Measurements from ENCODE around the gene RELB. TPM values are rescaled to one million over a fixed set of nuclear protein-coding genes. Genes with fewer than 3 reads are reported as not detected.
A peak's percentile ranks its signal among the peaks of the same experiment; 100 is the strongest.

RELB gene
- total RNA-seq, 2 donors from 2014 or later = 41.4 to 52.0 TPM

DNA sequence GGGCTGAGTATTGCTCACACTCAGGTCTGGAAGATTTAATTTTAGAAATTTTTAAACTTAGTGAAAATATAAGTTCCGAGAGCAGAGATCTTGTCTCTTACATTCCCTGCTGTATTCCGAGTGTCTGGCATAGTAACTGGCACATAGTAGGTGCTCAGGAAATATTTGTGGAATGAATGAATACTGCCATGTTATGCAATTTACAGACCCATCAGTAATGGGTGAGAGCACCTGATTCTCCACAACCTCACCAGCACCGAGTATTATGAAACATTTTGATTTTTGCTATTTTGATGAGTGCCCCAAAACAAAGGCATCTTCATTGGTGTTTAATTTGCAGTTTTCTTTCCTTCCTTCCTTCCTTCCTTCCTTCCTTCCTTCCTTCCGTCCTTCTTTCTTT is 21.8 kb downstream of the RELB start:
- no peaks in the 10 kb centered on the region for H3K9me3 Mint-ChIP-seq
- peaks cover 87% of the 10 kb centered on the region for H3K36me3 Mint-ChIP-seq (ENCODE audit: low read depth)
- no peak overlapping the region for H3K27ac Mint-ChIP-seq
- ATAC-seq (replicated peaks) = no peak
- H3K4me3 Mint-ChIP-seq = no peak overlapping the region
- H3K4me1 Mint-ChIP-seq = no peaks in the 10 kb centered on the region
- no peaks in the 10 kb centered on the region for H3K27me3 Mint-ChIP-seq

DNA sequence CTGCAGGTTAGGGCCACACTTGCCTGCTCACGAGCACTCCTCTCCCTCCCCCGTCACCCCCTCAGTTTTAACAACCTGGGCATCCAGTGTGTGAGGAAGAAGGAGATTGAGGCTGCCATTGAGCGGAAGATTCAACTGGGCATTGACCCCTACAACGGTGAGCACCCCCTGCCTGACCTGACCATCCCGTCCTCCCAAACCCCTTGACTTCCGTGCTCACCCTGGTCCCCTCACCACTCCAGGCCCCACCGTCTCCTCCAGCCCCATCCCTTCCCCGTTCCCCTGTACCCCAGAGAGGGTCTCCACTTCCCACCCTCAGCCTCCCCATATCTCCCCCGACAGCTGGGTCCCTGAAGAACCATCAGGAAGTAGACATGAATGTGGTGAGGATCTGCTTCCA is 24.0 kb downstream of the RELB start:
- Mint-ChIP-seq H3K4me1 (no peaks in the 10 kb centered on the region), H3K36me3 (ENCODE audit: low read depth) (peaks cover 92% of the 10 kb centered on the region), H3K4me3 (no peak overlapping the region), H3K27ac (no peak overlapping the region), H3K9me3 (no peaks in the 10 kb centered on the region), H3K27me3 (no peaks in the 10 kb centered on the region)
- no peak for ATAC-seq (replicated peaks)

DNA sequence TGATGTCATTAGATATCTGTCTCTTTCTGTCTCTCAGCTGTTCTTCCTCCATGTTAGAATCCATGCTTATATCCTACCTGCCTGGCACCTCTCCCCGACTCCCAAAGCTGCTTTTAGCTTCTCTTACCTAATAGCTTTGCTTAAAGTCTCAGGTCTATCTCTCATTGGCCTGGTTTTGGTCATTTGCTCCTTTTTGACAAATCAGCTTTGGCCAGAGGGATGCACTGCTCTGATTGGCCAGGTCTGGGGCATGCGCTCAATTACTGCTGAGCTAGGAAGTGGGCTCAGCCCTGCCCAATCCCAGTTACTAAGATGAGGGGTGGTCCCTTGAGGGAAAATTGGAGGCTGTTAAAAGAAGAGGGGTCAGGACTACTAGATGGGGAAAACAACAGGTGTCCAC is 26.1 kb downstream of the RELB start:
- Mint-ChIP-seq H3K27me3 (no peaks in the 10 kb centered on the region), H3K9me3 (no peaks in the 10 kb centered on the region), H3K4me1 (no peaks in the 10 kb centered on the region), H3K36me3 (ENCODE audit: low read depth) (peaks cover 94% of the 10 kb centered on the region), H3K27ac (no peak overlapping the region), H3K4me3 (no peak overlapping the region)
- ATAC-seq (replicated peaks) = no peak

DNA sequence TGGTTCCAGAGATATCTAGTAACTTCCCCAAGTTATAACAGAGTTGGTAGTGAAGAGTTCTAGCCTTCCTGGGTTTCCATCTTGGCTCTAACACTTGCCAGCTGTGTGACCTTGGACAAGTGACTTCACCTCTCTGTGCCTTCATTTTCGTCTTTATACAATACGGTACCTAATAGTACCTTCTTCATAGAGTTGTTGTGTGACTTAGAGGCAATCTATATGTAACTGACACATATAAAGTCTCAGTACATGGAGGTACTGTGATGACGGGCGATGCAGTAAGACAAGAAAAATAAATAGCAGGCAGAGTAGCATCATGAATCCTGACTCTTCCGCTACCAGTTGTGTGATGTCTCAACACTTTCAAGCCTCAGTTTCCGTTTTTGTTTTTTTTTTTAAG is 29.6 kb downstream of the RELB start:
- H3K4me3 Mint-ChIP-seq = no peak overlapping the region

DNA sequence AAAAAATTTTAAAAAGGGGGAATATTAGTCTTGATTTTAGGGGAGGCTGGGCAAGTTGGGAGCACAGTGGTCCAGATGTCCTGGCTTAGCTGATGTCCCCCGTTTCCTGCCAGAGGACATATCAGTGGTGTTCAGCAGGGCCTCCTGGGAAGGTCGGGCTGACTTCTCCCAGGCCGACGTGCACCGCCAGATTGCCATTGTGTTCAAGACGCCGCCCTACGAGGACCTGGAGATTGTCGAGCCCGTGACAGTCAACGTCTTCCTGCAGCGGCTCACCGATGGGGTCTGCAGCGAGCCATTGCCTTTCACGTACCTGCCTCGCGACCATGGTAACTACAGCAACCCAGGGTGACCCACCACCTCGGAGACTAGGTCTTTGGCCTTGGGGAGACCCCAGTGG is 31.2 kb downstream of the RELB start:
- H3K27ac Mint-ChIP-seq = no peak overlapping the region
- H3K4me1 Mint-ChIP-seq = no peaks in the 10 kb centered on the region
- no peak for ATAC-seq (replicated peaks)

More for the DNA sequence above, 29.6 kb downstream of the RELB start:
- Mint-ChIP-seq H3K4me1 (no peaks in the 10 kb centered on the region), H3K27ac (no peak overlapping the region), H3K9me3 (no peaks in the 10 kb centered on the region), H3K36me3 (ENCODE audit: low read depth) (peaks cover 95% of the 10 kb centered on the region), H3K27me3 (no peaks in the 10 kb centered on the region)
- no peak for ATAC-seq (replicated peaks)

DNA sequence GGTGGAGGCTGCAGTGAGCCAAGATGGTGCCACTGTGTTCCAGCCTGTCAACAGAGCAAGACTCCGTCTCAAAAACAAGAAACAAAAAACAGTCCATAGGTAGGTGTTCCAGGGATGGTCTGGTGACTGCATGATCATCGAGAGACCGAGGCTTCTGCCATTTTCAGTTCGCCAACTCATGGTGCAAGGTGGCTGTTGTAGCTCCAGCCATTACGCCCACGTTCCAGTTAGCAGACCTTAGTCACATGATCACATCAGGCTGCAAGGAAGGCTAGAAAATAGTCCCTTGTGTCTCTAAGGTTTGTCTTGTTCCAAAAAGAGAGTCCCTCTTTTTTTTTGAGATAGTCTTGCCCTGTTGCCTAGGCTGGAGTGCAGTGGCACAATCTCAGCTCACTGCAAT is 34.5 kb downstream of the RELB start:
- H3K36me3 Mint-ChIP-seq (ENCODE audit: low read depth) = peaks cover 90% of the 10 kb centered on the region
- no peak for ATAC-seq (replicated peaks)

More for the DNA sequence above, 31.2 kb downstream of the RELB start:
- Mint-ChIP-seq H3K9me3 (no peaks in the 10 kb centered on the region), H3K4me3 (no peak overlapping the region), H3K27me3 (no peaks in the 10 kb centered on the region), H3K36me3 (ENCODE audit: low read depth) (peaks cover 93% of the 10 kb centered on the region)

DNA sequence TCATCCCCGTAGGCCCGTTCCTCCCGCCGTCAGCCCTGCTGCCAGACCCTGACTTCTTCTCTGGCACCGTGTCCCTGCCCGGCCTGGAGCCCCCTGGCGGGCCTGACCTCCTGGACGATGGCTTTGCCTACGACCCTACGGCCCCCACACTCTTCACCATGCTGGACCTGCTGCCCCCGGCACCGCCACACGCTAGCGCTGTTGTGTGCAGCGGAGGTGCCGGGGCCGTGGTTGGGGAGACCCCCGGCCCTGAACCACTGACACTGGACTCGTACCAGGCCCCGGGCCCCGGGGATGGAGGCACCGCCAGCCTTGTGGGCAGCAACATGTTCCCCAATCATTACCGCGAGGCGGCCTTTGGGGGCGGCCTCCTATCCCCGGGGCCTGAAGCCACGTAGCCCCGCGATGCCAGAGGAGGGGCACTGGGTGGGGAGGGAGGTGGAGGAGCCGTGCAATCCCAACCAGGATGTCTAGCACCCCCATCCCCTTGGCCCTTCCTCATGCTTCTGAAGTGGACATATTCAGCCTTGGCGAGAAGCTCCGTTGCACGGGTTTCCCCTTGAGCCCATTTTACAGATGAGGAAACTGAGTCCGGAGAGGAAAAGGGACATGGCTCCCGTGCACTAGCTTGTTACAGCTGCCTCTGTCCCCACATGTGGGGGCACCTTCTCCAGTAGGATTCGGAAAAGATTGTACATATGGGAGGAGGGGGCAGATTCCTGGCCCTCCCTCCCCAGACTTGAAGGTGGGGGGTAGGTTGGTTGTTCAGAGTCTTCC is 36.3 kb downstream of the RELB start:
- Mint-ChIP-seq H3K4me1 (peaks cover 28% of the 10 kb centered on the region), H3K4me3 (peak overlapping the region; percentile 100), H3K9me3 (no peaks in the 10 kb centered on the region), H3K27ac (no peak overlapping the region), H3K27me3 (no peaks in the 10 kb centered on the region), H3K36me3 (ENCODE audit: low read depth) (peaks cover 90% of the 10 kb centered on the region)
- no peak for ATAC-seq (replicated peaks)

More for the DNA sequence above, 34.5 kb downstream of the RELB start:
- Mint-ChIP-seq H3K4me3 (no peak overlapping the region), H3K4me1 (peaks cover 17% of the 10 kb centered on the region), H3K27me3 (no peaks in the 10 kb centered on the region), H3K27ac (no peak overlapping the region), H3K9me3 (no peaks in the 10 kb centered on the region)

DNA sequence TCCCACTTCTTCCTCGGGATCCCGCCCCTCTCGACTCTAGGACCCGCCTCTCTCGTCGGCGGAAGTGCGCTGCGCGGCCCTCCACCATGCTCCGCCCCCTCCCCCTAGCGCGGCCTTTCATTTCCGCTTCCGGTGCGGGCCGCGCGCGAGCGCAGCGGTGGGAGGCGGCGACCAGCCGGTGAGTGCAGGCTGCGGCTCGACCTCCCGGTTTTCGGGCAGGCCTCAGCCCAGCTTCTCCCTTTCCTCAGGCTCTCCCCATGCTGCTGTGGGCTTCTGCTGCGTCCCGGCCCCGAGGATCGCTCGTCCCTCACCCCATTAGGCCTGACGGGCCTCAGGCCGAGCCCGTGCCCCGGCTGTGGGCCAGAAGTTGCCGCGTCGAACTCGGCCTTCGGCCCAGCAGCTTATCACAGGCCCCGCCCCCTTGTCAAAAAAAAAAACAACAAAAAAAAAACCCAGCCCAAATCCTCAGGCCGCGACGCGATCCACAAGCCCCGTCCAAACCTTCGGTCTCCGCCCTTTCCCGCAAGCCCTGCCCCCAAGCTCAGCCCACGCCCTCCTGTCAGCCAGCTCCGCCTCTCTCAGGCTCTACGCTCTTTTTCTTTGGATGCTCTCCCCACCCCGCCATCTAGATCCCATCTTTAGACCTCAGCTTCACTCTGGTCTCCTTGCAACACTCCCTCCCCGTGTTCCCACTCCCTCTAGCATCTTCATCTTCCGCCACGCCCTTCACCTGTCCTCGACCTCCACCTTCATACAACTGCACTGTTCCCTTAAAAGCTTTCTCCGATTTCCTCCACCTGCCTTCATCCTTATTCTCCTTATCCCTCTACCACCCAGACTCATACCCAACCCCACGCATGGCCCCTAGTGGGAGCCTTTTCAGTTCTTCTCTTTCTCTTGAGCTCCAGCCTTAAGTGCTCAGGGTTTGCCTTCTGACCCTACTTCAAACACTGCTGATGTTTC is 37.9 kb downstream of the RELB start, which contains the start of gene CLASRP:
TSS of gene CLASRP (plus strand) at position 115 of the 963 bp plus-strand sequence. CDS start 1,168 bp downstream, outside the sequence.
- Mint-ChIP-seq H3K36me3 (ENCODE audit: low read depth) (peaks cover 95% of the 10 kb centered on the region), H3K9me3 (no peaks in the 10 kb centered on the region), H3K27ac (peak within 1 kb of the TSS; percentile 99), H3K4me1 (peaks cover 28% of the 10 kb centered on the region), H3K4me3 (peak within 1 kb of the TSS; percentile 100), H3K27me3 (no peaks in the 10 kb centered on the region)
- peak; percentile 99 for ATAC-seq (replicated peaks)

DNA sequence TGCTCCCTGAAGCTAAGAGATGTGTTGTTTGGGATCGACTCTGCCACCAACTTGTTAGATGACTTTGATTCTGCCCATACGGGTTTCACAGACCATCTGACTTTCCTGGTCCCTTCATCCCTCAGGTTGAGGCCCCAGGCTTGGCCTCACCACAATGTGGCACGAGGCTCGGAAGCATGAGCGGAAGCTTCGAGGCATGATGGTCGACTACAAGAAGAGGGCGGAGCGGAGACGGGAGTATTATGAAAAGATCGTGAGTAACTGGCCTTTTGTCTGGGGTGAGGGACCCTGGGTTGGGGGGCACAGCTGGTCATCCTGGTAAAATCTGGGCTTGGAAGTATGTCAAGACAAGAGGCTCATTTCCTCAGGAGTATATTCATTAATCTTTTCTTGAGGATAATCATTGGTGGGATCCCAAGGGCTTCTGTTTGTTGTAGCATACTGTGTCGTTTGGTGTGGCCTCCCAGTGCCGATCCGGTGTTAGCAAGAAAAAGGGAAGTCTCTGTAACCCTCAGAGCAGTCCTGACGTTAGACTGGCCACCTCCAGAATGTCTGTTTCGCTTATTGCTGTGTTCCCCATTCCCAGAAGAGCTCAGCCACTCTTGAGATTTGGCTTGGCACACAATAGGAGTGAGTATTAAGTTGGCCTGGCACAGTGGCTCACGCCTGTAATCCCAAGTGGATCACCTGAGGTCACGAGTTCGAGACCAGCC is 39.0 kb downstream of the RELB start:
- H3K9me3 Mint-ChIP-seq = no peaks in the 10 kb centered on the region
- H3K36me3 Mint-ChIP-seq (ENCODE audit: low read depth) = peaks cover 95% of the 10 kb centered on the region
- H3K27me3 Mint-ChIP-seq = no peaks in the 10 kb centered on the region
- peak overlapping the region; percentile 99 for H3K27ac Mint-ChIP-seq
- peak overlapping the region; percentile 100 for H3K4me3 Mint-ChIP-seq
- H3K4me1 Mint-ChIP-seq = peaks cover 28% of the 10 kb centered on the region
- ATAC-seq (replicated peaks) = no peak

DNA sequence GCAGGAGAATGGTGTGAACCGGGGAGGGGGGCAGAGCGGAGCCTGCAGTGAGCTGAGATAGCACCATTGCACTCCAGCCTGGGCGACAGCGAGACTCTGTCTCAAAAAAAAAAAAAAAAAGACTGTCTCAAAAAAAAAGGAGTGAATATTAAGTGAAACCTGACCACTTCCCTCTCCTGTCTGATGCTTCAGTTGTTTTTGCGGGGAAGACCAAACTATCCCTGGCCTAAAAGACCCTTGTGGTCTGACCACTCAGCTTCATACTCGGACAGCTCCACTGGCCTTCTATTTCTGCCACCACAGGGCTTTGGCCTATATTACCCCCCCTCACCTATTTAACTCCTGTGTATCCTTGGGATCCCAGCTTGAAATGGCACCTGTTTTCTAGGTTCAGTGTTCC is 39.9 kb downstream of the RELB start:
- H3K27me3 Mint-ChIP-seq = no peaks in the 10 kb centered on the region
- H3K9me3 Mint-ChIP-seq = no peaks in the 10 kb centered on the region
- peaks cover 35% of the 10 kb centered on the region for H3K4me1 Mint-ChIP-seq
- no peak for ATAC-seq (replicated peaks)
- H3K4me3 Mint-ChIP-seq = peak overlapping the region; percentile 100
- H3K36me3 Mint-ChIP-seq (ENCODE audit: low read depth) = peaks cover 95% of the 10 kb centered on the region
- peak overlapping the region; percentile 70 for H3K27ac Mint-ChIP-seq

DNA sequence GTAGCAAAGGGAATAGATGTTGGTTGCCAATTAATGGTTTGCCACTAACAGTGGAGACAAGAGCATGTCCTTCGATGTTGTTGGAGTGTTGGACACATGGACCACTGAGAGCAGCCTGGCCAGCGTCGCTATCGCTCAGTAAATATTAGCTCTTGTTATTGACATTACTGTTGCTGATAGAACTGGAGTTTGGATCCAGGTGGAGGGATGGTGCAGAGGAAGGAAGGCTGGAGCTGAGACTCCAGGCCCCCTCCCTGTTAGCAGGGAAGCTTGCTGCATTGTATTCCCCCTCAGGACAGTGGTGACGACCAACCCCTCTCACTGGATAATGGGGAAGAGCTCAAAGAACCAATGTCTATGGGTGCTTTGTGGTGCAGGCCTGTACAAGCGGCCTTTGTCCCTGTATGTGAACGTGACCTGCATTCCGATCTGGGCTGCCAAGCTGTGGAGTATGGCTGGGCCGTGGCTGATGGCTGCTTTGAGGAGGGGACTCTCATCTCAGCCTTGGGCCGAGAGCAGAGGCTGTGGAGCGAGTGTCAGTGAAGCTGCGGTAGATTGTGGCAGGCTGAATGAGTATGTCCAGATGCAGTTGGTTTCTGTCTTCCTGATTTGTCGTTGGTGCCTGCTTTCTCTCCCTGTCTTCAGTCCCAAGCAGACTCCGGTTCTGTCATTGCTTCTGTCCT is 44.5 kb downstream of the RELB start:
- ATAC-seq (replicated peaks) = no peak
- Mint-ChIP-seq H3K4me3 (no peak overlapping the region), H3K9me3 (no peaks in the 10 kb centered on the region), H3K27me3 (no peaks in the 10 kb centered on the region), H3K36me3 (ENCODE audit: low read depth) (peaks cover 85% of the 10 kb centered on the region), H3K27ac (peak overlapping the region; percentile 68), H3K4me1 (peaks cover 38% of the 10 kb centered on the region)

DNA sequence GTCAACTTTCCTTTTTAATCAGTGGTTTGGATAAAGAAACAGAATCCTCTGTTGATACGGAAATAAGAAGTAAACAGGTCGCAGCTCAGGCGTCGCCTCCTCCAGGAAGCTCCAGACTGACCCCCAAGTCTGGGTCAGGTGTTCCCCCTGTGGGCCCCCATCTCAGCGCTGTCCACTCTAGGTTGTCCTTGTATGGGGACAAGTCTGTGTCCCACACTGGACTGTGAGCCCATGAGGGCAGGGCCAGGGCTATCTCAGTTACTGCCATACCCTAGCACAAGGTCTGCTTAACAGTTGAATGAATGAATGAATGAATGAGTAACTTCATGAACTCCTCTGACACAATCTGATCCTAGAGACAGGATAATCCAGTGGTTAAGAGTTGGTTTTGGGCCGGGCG is 45.1 kb downstream of the RELB start:
- no peak for ATAC-seq (replicated peaks)
- no peaks in the 10 kb centered on the region for H3K9me3 Mint-ChIP-seq
- H3K4me1 Mint-ChIP-seq = peaks cover 39% of the 10 kb centered on the region
- H3K36me3 Mint-ChIP-seq (ENCODE audit: low read depth) = peaks cover 84% of the 10 kb centered on the region
- no peak overlapping the region for H3K4me3 Mint-ChIP-seq
- peak overlapping the region; percentile 68 for H3K27ac Mint-ChIP-seq
- H3K27me3 Mint-ChIP-seq = no peaks in the 10 kb centered on the region

DNA sequence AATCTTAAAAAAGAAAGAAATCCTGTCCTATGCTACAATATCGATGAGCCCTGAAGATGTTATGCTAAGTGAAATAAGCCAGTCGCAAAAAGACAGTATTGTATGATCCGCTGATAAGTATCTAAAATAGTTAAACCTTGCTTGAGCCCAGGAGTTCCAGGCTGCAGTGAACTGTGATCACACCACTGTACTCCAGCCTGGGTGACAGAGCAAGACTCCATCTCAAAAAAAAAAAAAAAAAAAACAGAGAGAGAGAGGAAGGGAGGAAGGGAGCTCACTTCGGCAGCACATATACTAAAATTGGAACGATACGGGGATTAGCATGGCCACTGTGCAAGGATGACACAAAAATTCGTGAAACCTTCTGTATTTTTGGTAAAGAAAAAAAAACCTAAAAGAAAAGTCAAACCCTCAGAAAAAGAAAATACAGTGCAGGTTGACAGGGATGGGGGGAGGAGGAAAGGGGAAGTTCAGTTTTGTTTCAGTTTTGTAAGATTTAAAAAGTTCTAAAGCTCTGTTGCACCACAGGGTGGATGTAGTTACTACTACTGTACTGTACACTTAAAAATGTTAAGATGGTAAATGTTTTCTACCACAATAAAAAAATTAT is 46.0 kb downstream of the RELB start:
- no peak overlapping the region for H3K4me3 Mint-ChIP-seq
- peaks cover 82% of the 10 kb centered on the region for H3K36me3 Mint-ChIP-seq (ENCODE audit: low read depth)
- no peaks in the 10 kb centered on the region for H3K27me3 Mint-ChIP-seq
- no peak for ATAC-seq (replicated peaks)
- peaks cover 30% of the 10 kb centered on the region for H3K4me1 Mint-ChIP-seq
- H3K9me3 Mint-ChIP-seq = no peaks in the 10 kb centered on the region
- H3K27ac Mint-ChIP-seq = peak overlapping the region; percentile 68

Measured in activated T-helper 17 cell treated with anti-CD3 and anti-CD28 coated beads, Interleukin-2, amount 50 U/mL, for 72 hours (primary cell).